Stimulated activated CD4-positive, alpha-beta T cell treated with anti-CD3 and anti-CD28 coated beads, Interleukin-15, amount 100 ng/mL, for 48 hours (primary cell): Measurements from ENCODE around the gene C11orf91.
"Not testable (repeated sequence)": the region's sequence is repeated elsewhere in the genome, so short reads cannot be mapped to it uniquely, and the experiment has no call there.

Experiments used
- DNase-seq, 2 donors: peaks; one replicate each; pipeline ENCODE4 v3.0.0-alpha.2; 2020; ENCODE audit warnings: low read depth in 2 of 2

Gene C11orf91

GRCh38 chr11:33696931-33697638 lies 3.5 kb downstream of the C11orf91 start:
- DNase-seq, result no peak

DNA sequence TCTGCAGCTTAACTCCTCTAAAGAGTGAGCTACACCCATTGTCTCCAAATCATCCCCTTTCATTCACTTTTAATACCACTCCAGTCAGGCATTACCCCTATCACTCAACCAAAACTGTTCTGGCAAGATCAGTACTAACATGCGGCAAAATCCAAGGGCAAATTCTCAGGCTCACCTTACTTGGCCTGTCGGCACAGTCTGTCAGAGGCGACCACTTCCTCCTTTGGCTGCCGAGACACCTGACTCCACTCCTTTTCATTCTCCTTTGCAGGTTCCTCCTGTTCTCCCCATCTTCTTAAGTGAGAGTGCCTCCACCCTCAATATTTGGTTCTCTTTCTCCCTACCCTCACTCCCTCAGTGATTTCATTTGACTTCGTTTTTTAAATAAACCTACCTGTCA lies 4.2 kb downstream of the C11orf91 start:
- DNase-seq, result no peak

DNA sequence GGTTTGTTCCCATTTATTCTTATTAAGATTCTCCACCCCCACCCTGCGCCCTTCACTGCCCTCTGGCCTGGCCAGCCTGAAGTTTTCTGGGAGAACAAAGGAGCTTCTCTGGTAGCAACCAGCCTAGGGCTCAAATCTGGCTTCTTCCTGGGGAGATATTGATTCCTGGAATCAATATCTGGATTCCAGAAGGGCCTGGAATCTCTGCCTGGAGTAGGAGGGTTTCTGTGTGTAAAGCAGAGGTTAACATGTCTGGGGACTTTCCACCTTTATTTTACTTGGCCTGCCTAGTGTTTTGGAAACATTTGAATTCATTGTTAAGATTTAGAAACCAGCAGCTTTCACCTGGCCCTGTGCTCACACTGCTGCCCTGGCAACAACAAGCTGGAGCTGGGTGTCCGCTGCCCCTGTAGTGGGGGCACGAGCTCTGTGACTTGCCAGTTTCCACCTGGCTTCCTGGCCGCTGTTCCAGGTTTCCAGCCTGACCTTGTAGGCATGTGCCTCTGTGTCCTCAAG lies 5.5 kb downstream of the C11orf91 start:
- no peak for DNase-seq

- DNase-seq, result no peak
Observed at GRCh38 chr11:33694346-33695050, 6.1 kb downstream of the C11orf91 start.

DNA sequence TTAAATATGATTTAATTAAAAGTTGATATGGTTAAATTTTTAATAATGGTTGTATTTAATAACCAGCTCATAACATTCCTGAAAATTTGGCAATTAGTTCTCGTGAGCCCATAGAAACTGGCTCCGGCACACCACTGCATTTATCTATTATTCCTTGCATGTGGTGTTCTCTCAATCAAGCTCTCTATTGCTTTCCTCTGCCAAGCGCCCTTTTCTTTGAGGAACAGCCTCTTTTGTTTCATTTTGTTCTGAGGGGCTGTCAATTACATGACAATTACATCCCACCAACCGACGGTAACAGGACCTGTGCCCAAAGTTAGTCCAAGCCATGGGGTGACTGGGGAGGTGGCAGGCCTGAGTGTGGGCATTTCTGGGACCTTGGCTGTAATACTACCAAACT lies 8.1 kb downstream of the C11orf91 start:
- no peak for DNase-seq

DNA sequence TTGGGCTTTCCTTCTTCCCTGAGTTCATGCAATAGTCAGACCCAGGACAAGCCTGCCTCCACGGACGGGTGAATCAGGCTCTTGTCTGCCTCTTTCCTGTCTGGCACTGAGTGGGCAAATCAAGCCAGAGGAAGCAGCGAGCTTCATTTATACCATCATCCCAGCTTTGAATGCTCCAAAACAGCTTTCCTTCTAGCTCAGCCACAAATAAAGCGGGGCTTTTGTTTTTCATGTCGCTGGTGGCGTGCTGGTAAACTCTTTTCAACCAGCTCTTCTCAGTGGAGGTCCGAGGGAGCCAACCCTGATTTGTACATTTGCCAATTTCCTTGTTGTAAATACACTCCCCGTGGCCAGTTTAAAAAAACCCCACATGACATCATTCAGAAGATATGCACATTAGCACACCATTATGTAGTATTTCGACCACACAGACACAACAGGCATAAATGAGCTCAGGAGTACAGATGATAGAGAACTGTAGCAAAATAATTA lies 8.6 kb downstream of the C11orf91 start:
- DNase-seq, result no peak

- DNase-seq, result no peak
Observed at GRCh38 chr11:33691066-33691864, 9.4 kb downstream of the C11orf91 start.

GRCh38 chr11:33690290-33691065 lies 10.1 kb downstream of the C11orf91 start:
- no peak for DNase-seq

- no peak for DNase-seq
Observed at GRCh38 chr11:33689501-33689900, 11.1 kb downstream of the C11orf91 start.

GRCh38 chr11:33689085-33689484 lies 11.5 kb downstream of the C11orf91 start:
- no peak for DNase-seq

GRCh38 chr11:33687733-33688479 lies 12.7 kb downstream of the C11orf91 start:
- DNase-seq, result no peak

GRCh38 chr11:33685082-33685481 lies 15.5 kb downstream of the C11orf91 start:
- DNase-seq, result no peak

GRCh38 chr11:33684003-33684706 lies 16.5 kb downstream of the C11orf91 start:
- no peak for DNase-seq

DNA sequence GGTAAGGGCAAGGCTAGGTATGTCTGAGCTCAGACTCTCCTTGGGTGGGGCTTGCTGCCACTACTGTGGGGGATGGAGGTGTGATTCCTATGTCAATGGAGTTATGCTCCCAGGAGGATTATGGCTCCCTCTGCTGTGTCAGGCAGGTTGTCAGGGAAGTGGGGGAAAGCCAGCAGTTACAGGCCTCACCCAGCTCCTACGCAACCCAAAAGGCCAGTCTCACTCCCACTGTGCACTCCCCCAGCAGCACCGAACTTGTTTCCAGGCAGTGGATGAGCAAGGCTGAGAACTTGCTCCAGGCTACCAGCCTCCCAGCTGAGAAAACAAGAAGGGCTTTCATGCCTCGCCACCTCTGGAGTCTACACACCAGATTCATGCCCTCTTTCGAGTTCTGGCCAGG lies 18.2 kb downstream of the C11orf91 start:
- no peak for DNase-seq

DNA sequence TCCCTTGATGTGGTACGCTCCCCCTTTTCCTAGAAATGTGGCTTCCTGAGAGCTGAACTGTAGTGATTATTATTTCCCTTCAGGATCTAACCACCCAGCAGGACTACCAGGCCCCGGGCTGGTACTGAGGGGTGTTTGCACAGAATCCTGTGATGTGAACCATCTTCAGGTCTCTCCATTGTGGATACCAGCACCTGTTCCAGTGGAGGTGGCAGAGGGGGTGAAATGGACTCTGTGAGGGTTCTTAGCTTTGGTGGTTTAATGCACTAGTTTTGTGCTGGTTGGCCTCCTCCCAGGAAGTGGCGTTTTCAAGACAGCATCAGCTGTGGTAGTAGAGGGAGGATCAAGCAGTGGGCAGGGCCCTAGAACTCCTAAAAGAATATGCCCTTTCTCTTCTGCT lies 18.6 kb downstream of the C11orf91 start:
- DNase-seq, result no peak

DNA sequence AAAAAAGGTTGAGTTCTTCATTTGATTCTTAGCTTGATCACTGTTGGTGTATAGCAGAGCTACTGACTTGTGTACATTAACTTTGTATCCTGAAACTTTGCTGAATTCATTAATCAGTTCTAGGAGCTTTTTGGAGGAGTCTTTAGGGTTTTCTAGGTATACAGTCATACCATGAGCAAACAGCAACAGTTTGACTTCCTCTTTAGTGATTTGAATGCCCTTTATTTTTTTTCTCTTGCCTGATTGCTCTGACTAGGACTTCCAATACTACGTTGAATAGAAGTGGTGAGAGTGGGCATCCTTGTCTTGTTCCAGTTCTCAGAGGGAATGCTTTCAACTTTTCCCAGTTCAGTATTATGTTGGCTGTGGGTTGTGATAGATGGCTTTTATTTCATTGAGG lies 22.0 kb downstream of the C11orf91 start:
- not testable (repeated sequence) for DNase-seq

DNA sequence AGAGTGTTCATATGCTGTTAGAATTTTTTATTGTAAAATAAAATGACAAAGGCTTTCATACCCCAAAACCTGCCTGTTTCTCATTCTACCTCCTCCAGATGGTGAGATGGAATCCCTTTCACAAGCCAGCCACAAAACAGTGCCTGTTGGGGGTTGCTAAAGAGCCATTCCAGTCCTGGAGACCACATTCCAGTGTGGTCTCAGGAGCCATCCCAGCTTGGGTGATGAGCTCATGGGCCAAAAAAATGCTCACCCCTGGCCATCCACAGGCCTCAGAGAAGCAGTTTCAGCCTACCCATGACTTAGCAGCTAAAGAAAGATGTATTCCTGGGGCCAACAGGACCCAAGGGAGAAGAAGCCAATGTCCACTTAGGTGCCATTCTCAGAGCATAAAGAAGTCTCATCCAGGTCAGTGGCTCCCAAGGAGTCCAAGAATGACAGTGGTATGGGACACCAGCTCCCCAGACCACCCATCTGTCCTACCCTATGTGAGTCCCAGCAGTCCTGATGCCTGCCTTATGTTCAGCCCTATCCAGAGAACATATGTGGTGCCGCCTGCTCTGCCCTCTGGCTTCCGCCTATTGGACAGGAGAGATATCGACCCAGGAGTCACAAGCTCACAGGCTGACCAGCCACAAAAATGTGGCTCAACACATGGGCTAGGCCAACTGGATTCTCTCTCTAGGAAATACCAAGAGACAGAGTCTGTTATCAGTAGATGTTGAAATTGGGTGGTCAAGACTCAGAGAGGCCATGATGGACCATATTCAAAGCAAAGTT lies 26.4 kb downstream of the C11orf91 start:
- no peak for DNase-seq

GRCh38 chr11:33672273-33672672 lies 28.4 kb downstream of the C11orf91 start:
- DNase-seq, result no peak
